Common myeloid progenitor, CD34-positive (primary cell): Measurements from ENCODE around the gene OLFML2B.

Experiments
- CTCF ChIA-PET: fragments of 350-600 bp; sonication (Branson Sonifier 250); formaldehyde crosslinking; loops from one replicate; lab custom pipeline; 2021; ENCODE audit warnings: antibody characterized with exemption; lab: Charles Lee
- POLR2A ChIA-PET: fragments of 350-600 bp; sonication (Branson Sonifier 250); formaldehyde crosslinking; loops from one replicate; lab custom pipeline; 2021; ENCODE audit warnings: antibody characterized with exemption; lab: Charles Lee
- DNase-seq, 3 donors: peaks; one replicate each; pipeline versions ENCODE4 v3.0.0 to v3.0.0-alpha.2; 2013
- H3K27ac ChIP-seq, 2 experiments: 1 replicate in 1 of 2; 2 replicates in 1 of 2; pipeline ENCODE4 v1.7.0; 2013; ENCODE audit warnings: inconsistent platforms in 2 of 2, low read length in 2 of 2, mild to moderate bottlenecking in 2 of 2, low read depth in 1 of 2, moderate library complexity in 1 of 2; ENCODE audit not compliant: severe bottlenecking in 2 of 2, insufficient read depth in 1 of 2, poor library complexity in 1 of 2
- H3K27me3 ChIP-seq, 5 experiments: replicated peaks in 2 of 5; 1 replicate in 3 of 5; 2 replicates in 2 of 5; pipeline versions ENCODE4 v1.6.1 to v1.7.0; 2013; ENCODE audit warnings: low read length in 4 of 5, mild to moderate bottlenecking in 2 of 5, moderate library complexity in 2 of 5, inconsistent platforms in 1 of 5; ENCODE audit not compliant: insufficient read depth in 5 of 5, control insufficient read depth in 4 of 5
- H3K36me3 ChIP-seq, 4 experiments: 1 replicate in 2 of 4; 2 replicates in 2 of 4; pipeline versions ENCODE4 v1.6.1 to v1.7.0; 2013; ENCODE audit warnings: low read length in 3 of 4, control low read depth in 1 of 4, mild to moderate bottlenecking in 1 of 4; ENCODE audit not compliant: control insufficient read depth in 4 of 4, insufficient read depth in 4 of 4
- H3K4me1 ChIP-seq, 4 experiments: 1 replicate in 3 of 4; 2 replicates in 1 of 4; pipeline versions ENCODE4 v1.6.1 to v1.7.1; 2013; ENCODE audit warnings: low read length in 3 of 4, mild to moderate bottlenecking in 3 of 4, control low read depth in 1 of 4, inconsistent platforms in 1 of 4, moderate library complexity in 1 of 4; ENCODE audit not compliant: control insufficient read depth in 4 of 4, insufficient read depth in 4 of 4; ENCODE audit errors: control extremely low read depth in 1 of 4
- H3K4me3 ChIP-seq, 7 experiments: 1 replicate in 4 of 7; 2 replicates in 3 of 7; pipeline versions ENCODE4 v1.5.1 to v1.7.0; 2013; ENCODE audit warnings: mild to moderate bottlenecking in 7 of 7, low read length in 6 of 7, moderate library complexity in 6 of 7, inconsistent platforms in 2 of 7, low read depth in 2 of 7, control low read depth in 1 of 7; ENCODE audit not compliant: insufficient read depth in 4 of 7, control insufficient read depth in 1 of 7; ENCODE audit errors: extremely low read depth in 1 of 7
- H3K9me3 ChIP-seq, 5 experiments: 1 replicate in 4 of 5; 2 replicates in 1 of 5; pipeline versions ENCODE4 v1.6.1 to v1.7.1; 2013; ENCODE audit warnings: low read length in 4 of 5, mild to moderate bottlenecking in 2 of 5, inconsistent platforms in 1 of 5, low read depth in 1 of 5, moderate library complexity in 1 of 5; ENCODE audit not compliant: control insufficient read depth in 4 of 5, insufficient read depth in 2 of 5; ENCODE audit errors: control extremely low read depth in 1 of 5
- WGBS: methylation state at CpG from one replicate; pipeline ENCODE4 v1.1.5; 2013; ENCODE audit not compliant: insufficient coverage; 5-methylcytosine and 5-hydroxymethylcytosine counted together

The OLFML2B gene

GRCh38 chr1:162011337-162012012, 12.2 kb downstream of the OLFML2B start:
- Histone ChIP-seq H3K9me3 (peaks cover 0 to 5% (median 3%) of the 10 kb centered on the region in 5 experiments), H3K27ac (no peak overlapping the region), H3K4me3 (no peak overlapping the region), H3K27me3 (no peaks in the 10 kb centered on the region), H3K36me3 (no peaks in the 10 kb centered on the region), H3K4me1 (peaks cover 0 to 4% (median 2%) of the 10 kb centered on the region in 4 experiments)
- 94% methylated on average over 6 of the region's 9 CpGs for WGBS
- CTCF ChIA-PET: interaction anchor here (2.9 kb wide), 1 partner anchor 12 kb away, joined by 10 read pairs; the partner anchor contains the start of gene OLFML2B
- POLR2A ChIA-PET: no interaction called here
- DNase-seq: no peak

DNA sequence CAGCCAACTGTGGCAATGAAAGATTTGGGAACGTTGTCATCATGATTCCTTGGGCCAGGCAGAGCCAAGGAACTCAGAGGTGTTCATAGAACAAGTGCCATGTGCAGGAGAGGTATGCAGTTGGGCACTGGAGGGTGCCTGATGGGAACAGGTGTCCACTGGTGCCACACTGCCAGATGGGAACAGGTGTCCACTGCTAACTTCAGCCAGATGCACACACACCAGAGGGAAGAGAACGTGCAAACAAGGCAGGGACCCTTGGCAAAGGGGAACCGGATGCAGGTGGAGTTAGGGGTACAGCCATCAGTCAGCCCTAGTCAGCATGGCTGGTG, 13.5 kb downstream of the OLFML2B start:
- no peaks in the 10 kb centered on the region for H3K36me3 ChIP-seq
- CTCF ChIA-PET: interaction anchor here (2.9 kb wide), 1 partner anchor 14 kb away, joined by 10 read pairs; the partner anchor contains the start of gene OLFML2B
- H3K4me3 ChIP-seq: no peak overlapping the region
- WGBS: 100% methylated on average over 3 of the region's 3 CpGs
- H3K27ac ChIP-seq: no peak overlapping the region
- H3K4me1 ChIP-seq: peaks cover 0 to 8% (median 3%) of the 10 kb centered on the region in 4 experiments
- H3K9me3 ChIP-seq: peaks cover 0 to 5% (median 3%) of the 10 kb centered on the region in 5 experiments
- no peak for DNase-seq
- POLR2A ChIA-PET: no interaction called here
- no peaks in the 10 kb centered on the region for H3K27me3 ChIP-seq

DNA sequence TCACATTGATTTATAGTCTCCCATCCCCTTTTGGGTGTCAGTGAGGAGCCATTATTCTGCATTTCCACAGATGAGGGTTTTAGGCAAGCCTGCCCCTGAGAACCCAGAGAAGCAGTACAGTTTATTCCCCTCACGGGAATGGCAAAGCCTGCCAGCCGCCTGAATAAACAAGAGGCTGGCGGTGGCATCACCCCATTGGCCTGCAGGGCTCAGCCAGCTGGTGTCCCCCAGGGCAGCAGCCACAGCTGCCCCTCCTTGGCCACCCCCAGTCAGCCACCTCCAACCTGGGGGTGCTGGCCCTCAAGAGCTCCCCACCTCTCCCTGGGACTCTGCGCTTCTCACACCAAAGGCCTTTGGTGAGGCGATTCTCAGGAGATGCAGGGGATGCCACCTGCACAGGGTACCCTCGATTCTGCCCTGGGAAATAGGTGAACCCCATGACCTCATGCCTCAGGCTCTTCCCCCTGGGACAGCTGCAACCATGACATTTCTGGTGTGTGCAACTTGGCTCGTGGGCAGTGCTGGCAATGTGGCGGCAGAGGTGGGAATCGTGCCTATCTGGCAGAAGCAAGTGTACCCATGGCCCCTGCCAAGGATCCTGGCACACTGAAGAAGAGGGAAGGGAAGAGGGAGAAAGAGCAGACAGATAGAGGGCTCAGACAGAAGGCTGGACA, 14.0 kb downstream of the OLFML2B start:
- H3K4me1 ChIP-seq: peaks cover 2 to 13% (median 7%) of the 10 kb centered on the region in 4 experiments
- no peak overlapping the region for H3K27ac ChIP-seq
- DNase-seq: no peak
- H3K27me3 ChIP-seq: no peaks in the 10 kb centered on the region
- no peak overlapping the region for H3K4me3 ChIP-seq
- H3K9me3 ChIP-seq: peaks cover 0 to 5% (median 3%) of the 10 kb centered on the region in 5 experiments
- WGBS: 87% methylated on average over 8 of the region's 9 CpGs
- H3K36me3 ChIP-seq: no peaks in the 10 kb centered on the region
- POLR2A ChIA-PET: no interaction called here
- CTCF ChIA-PET: interaction anchor here (2.9 kb wide), 1 partner anchor 14 kb away, joined by 10 read pairs; the partner anchor contains the start of gene OLFML2B

DNA sequence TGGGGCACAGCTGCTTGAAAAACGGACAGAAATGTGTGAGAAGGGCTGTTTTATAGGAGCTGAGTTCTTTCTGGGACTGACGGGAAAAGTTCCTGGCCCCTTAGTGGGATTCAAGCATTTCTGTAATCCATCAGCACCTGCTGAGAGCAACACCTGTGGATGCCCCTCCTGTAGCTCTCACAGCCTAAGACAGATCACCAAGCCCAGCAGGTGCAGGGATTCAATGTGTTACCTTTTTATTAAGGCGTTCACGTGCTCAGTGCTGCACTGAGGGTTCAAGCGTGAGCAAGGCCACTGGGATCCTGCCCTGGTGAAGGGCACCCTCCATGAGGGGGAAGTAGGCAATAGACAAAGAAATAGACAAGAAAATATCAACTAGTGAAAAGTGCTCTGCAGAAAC, 14.9 kb downstream of the OLFML2B start:
- whole genome bisulfite sequencing: 100% methylated on average over 5 of the region's 5 CpGs
- Histone ChIP-seq H3K4me1 (peaks cover 7 to 21% (median 15%) of the 10 kb centered on the region in 4 experiments), H3K27me3 (no peaks in the 10 kb centered on the region), H3K36me3 (no peaks in the 10 kb centered on the region), H3K27ac (no peak overlapping the region), H3K9me3 (peaks cover 0 to 5% (median 3%) of the 10 kb centered on the region in 5 experiments), H3K4me3 (no peak overlapping the region)
- POLR2A ChIA-PET: no interaction called here
- CTCF ChIA-PET: interaction anchor here (1.3 kb wide), 1 partner anchor 29 kb away, joined by 6 read pairs; no protein-coding TSS in a partner anchor
- DNase-seq: no peak

DNA sequence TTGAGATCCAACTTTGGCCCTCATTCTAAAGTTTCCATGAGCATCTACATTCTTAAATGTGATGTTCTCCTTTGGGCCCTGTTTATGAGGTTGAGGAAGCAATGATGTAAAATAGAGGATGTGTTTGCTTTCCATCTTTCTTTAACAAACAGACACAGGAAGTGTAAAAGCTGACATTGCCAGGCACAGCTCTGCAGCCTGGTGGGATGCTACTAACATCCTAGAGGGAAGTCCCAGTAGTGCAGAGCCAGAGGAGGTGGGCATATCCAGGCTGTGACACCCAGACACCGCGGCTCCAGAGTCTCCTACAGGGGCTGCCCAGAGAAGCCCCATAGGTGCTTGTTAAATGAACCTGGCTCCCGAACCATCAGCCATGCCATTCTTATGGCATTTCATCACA, 16.2 kb downstream of the OLFML2B start:
- no peak overlapping the region for H3K27ac ChIP-seq
- 91% methylated on average over 3 of the region's 3 CpGs for WGBS
- H3K27me3 ChIP-seq: no peaks in the 10 kb centered on the region
- ChIA-PET CTCF (interaction anchor here (0.6 kb wide), 1 partner anchor 206 kb away, joined by 3 read pairs; no protein-coding TSS in a partner anchor), POLR2A (no interaction called here)
- H3K4me3 ChIP-seq: no peak overlapping the region
- no peaks in the 10 kb centered on the region for H3K9me3 ChIP-seq
- DNase-seq: no peak
- no peaks in the 10 kb centered on the region for H3K36me3 ChIP-seq
- H3K4me1 ChIP-seq: peaks cover 9 to 34% (median 28%) of the 10 kb centered on the region in 4 experiments

- ChIA-PET POLR2A (interaction anchor here (0.6 kb wide), 2 partner anchors 119 to 624 kb away, joined by 3 to 4 read pairs; no protein-coding TSS in a partner anchor), CTCF (interaction anchor here (0.7 to 1.7 kb wide), 5 partner anchors 9 to 25 kb away, joined by 3 to 4 read pairs (median 4); partner anchors contain the start of gene OLFML2B)
- H3K4me1 ChIP-seq: peaks cover 9 to 42% (median 31%) of the 10 kb centered on the region in 4 experiments
- no peaks in the 10 kb centered on the region for H3K36me3 ChIP-seq
- no peak for DNase-seq
- no peak overlapping the region for H3K4me3 ChIP-seq
- H3K27me3 ChIP-seq: no peaks in the 10 kb centered on the region
- H3K27ac ChIP-seq: no peak overlapping the region
- peaks cover 0 to 3% (median 0%) of the 10 kb centered on the region in 5 experiments for H3K9me3 ChIP-seq
- WGBS: 96% methylated on average over 5 of the region's 6 CpGs
These were observed 17.6 kb downstream of the OLFML2B start for GRCh38 chr1:162006081-162006480.
